Fibroblast of upper back skin (primary cell): ENCODE results near the gene WDR91.
"Not testable (repeated sequence)": the region's sequence is repeated elsewhere in the genome, so short reads cannot be mapped to it uniquely, and the experiment has no call there.

Experiments
- DNase-seq: peaks from one replicate; pipeline ENCODE4 v3.0.0-alpha.2; 2013

Gene WDR91

DNA sequence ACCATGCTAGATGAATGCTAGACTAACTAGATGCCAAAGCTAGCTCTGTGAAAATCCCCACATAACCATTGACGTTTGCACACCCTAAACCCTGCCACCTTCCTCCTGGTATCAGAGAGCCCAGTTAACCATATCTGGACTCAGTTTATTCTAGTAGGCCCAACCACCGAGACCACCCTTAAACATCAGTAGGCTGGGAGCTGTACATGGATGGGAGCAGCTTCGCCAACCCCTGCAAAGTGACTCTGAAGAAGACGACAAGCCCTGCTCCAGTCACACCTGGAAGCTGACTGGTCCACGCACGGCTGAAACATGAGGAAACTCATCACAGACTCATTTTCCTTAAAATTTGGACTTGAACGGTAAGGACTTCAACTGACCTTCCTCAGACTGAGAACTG is 36.4 kb downstream of the WDR91 start:
- no peak for DNase-seq

DNA sequence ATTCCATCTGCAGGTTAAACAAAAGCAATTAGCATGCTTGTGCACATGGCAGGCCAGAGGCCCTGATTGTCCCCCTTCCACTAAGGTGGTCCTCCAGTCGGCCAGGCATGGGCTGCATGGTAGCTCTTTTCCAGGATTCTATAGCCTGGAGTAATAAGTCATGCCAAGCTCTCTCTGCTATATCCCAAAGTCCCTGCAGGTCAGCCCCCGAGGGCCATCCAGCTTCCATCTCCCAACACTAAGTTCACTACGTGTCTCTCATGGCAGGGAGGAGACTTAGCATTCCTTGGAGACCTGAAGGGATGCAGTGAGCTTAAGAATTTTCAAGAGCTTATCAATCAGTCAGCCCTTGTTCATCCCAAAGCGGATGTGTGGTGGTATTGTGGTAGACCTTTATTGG is 37.4 kb downstream of the WDR91 start:
- DNase-seq = not testable (repeated sequence)

DNA sequence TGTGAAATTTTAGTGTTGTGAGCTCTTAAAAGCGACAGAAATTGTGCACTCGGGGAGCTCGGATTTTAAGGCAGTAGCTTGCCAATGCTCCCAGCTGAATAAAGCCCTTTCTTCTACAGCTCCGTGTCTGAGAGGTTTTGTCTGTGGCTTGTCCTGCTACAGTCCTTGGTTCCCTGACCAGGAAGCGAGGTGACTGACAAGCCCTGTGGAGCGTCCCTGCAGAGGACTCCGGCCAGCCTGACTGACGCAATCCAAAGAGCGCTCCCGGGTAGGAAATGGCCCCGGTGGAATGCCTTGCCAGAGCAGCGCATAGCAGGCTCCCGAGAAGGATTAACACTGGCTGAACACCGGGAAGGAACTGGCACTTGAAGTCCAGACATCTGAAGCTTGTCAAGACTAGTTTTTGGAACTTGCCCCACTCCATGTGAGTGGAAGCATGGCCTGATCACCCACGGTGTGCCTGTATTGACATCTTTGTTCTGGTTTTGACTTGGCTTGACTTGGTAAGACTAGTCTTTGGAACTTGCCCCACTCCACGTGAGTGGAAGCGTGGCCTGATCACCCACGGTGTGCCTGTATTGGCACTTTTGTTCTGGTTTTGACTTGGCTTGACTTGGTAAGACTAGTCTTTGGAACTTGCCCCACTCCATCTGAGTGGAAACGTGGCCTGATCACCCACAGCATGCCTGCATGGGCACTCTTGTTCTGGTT is 39.6 kb downstream of the WDR91 start:
- not testable (repeated sequence) for DNase-seq

DNA sequence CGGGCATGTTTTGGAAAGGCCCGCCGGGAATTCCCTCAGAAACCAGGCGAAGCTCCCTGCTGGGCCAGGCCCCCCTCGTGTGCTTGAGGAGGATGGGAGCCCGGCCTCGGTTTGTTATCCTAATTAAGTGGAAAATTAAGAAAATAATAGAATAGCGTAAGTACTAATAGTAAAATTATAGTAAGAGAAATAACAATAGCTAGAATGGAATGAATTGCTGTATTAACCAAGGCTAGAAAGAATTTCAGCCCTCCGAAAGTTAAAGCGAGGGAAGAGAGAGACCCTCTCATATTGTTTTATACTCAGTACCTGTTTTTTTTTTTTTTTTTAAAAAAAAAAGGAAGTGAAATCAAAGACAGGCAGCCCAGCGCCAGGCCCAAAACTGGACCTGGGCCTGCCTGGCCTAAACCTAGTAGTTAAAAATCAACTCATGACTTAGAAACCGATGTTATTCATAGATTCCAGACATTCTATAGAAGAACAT is 40.3 kb downstream of the WDR91 start:
- DNase-seq = not testable (repeated sequence)

DNA sequence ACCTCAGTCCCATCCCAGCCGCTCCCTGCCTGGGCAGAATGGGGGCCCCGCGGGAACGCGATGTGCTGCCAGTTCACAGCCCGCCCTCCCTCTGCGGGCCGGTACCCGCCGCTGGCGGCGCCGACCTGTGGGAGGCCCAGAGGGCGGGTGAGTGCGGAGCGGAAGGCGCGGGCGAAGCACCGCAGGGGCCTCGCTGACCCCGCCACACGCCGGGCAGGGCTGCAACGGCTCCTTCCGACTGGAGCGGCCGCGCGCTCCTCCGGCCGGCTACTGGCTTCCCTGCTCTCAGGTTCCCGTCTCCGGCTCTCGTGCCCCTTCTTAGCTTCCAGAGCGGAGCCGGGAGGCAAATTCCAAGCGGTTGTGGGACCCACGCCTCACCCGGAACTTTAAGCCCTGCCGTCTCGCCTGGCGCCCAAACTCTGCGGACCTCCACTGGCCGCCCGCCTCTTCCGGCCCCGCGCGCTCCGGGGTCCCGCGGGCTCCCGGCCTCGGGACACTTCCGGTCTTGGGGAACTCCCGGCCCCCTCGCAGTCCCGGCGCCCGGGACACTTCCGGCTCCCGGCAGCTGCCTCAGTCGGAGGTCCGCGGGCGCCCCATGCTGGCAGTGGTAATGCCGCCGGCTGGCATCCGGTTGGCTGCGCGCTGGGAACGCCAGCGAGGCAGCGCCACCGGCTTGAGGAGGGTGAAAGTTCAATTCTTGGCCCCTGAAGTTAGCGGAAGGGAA is 40.9 kb downstream of the WDR91 start, which contains the start of gene CYREN:
TSS of gene CYREN (minus strand) at position 434 of the 724 bp plus-strand sequence. CDS start 1,785 bp downstream, outside the sequence.
- peak; percentile 93 for DNase-seq

DNA sequence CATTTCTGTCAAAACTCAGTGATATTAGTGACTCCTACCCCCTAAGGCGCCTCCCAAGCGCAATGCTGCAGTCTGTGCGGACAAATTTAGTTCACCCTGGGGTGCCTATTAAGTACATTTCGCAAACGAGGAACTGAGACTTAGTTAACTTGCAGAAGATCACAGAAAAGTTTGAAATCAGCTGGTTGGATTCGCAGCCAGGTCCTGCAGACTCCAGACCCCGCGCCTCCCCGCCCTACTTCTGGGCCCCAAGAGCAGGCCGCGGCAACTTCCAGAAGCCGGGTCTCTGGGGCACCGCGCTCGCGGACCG is 41.4 kb downstream of the WDR91 start:
- DNase-seq = no peak

DNA sequence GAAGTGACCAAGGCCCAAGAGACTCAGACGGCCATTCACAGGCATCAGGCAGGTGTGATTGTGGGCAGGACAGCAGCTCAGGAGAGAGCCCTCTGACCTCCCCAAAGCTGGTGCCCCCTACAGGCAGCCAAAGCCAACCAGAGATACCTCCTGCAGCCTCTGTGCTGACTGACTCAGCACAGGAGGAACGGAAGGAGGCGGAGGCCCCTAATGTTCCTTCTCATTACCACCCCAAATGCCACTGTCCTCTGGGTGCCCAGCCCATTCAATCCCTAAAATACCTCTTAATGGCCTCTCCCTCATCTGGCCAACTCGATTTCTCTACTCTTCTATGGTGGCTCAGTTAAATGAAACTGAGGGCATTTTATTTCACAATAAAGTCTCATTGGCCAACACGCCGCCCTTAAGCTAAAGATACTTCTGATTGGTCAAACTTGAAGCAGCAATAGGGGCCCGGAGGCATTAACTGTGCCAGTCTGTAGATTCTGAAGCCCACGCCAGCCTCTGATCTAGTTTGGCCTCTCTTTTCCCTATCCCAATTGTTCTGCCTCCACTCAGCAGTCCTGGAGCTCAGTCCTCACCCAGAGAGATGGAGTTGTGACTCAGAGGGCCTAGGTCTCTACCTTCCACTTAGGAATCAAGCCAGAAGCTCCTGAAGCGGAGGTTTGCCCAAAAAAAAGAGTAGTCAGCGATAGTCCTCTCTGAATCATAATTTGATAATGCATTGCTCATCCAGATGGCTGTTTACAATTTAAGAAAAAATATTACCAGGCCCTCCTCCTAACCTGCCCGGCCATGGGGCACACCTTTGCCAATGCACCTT is 42.0 kb downstream of the WDR91 start:
- DNase-seq = peak; percentile 39

DNA sequence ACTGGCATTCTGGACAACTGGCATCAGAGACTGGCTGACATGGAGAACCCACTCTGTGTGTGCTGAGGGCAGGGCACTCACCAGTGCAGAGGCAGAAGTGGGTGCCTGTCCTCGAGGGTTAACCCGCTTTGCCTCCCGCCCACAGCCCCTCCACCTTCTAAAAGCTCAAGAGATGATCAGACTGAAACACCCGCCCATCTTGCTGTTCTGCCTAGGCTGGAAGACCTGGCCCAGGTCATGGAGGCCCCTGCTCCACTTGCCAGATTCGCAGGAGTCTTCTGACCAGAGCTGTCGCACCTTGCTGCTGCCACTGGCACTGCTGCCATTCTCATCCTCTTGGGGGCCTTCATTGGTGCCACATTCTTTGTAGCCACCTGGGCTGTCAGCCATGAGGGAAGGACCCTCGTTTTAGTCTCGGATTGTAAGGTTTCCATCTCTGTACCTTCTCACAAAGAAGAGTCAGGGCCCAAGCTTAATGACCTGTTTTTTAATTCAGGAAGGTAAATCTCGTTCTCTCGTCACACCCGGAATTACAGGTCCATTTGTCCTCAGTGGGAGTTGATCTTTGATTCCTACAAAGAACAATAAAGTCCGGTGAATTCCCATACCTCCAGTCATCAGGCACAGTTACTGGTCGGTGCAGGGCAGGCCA is 42.7 kb downstream of the WDR91 start:
- no peak for DNase-seq

DNA sequence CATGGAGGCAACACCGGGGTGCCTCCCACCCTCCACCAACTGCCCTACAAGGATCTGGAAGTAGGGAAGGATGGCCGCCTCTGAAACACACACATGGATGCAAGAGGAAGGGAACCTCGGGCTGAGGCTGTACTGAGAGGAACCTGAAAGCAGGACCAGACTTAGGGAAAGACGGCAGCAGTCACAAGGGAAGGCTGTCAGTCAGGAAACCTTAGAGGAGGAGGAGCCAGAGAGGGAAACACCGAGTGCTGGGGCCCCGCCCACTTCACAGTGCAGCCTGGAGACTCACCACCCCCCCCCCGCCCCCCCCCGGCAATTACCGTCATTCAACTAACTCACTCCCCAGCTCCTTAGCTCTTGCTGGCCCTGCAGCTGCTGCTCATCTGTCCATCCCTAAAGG is 43.3 kb downstream of the WDR91 start:
- no peak for DNase-seq

DNA sequence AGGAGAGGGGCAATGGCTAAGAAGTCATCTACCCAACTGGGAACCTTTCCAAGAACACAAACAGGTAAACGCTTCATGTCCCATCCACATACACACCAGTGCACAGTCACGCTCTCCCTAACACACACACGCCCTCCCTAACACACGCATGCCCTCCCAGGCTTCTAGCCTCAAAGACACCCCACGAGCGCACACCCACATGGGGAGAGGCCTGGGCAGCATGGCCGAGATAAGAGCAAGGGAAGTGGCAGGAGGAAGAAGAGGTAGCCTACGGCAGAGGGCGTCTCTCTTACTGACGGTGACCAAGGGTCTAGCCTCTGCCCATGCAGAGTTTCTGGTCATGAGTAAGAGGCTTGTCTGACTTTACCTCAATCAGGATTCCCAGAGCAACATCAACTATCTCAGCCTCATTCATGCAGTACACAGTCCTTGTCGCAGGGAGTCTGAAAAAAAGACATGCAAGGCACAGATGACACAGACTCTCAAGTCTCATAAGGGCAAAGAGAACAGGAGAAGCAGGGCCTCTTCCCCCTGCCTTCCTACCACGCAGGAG is 43.9 kb downstream of the WDR91 start:
- DNase-seq = no peak

DNA sequence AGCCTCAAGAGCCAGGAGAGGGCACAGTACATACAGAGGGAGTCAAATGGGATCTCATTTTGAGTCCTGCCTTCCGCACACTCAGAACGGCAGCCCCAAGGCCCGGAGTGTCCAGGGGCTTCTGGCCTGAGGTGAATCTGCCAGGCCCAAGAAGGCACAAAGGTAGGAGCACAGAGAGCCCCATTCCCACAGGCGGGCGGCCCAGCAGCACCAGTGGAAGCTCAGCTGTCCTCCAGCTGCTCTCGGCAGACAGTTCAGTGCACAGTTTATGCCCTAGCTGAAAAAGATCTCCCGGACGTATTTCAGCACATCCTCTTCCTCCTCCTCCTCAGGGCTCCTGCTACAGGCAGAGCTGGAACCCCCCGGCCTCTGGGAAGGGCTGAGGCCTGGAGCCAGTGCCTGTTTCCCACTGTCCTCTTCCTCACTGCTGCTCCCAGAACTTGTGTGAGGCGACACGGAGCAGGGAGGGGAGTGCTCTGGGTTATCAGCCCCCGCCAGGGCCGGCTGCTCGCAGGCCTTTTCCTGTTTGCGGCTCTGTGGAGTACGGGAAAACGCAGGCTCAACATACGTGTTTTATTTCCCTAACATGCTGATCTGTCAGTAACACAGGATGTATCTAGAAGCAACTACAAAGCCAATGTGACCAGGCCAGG is 44.9 kb downstream of the WDR91 start:
- no peak for DNase-seq

DNA sequence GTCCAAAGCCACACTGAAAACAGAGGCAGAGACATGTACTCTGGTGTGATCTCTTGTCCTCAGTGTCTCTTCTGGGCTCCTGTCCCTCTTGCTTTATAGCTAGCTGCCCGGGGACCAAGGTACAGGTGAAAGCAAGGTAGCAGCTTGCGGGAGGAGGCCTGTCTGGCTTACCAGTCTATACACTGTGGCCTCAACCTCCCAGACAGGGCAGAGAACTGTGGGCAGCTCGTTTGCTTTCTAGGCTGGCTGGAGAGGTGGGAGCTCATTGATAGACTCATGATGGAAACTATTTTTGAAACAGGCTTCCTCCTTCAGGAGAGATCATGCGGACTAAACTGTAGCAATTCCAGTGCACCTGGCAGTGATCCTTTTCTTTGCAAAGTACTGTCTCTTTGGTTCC is 45.5 kb downstream of the WDR91 start:
- no peak for DNase-seq

DNA sequence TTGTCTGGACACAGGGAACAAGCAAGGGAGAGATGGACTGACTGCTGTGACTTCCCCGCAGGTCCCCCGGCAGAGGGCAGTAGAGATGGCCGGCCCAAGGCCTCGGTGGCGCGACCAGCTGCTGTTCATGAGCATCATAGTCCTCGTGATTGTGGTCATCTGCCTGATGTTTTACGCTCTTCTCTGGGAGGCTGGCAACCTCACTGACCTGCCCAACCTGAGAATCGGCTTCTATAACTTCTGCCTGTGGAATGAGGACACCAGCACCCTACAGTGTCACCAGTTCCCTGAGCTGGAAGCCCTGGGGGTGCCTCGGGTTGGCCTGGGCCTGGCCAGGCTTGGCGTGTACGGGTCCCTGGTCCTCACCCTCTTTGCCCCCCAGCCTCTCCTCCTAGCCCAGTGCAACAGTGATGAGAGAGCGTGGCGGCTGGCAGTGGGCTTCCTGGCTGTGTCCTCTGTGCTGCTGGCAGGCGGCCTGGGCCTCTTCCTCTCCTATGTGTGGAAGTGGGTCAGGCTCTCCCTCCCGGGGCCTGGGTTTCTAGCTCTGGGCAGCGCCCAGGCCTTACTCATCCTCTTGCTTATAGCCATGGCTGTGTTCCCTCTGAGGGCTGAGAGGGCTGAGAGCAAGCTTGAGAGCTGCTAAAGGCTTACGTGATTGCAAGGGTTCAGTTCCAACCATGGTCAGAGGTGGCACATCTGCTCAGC is 46.8 kb downstream of the WDR91 start:
- no peak for DNase-seq

DNA sequence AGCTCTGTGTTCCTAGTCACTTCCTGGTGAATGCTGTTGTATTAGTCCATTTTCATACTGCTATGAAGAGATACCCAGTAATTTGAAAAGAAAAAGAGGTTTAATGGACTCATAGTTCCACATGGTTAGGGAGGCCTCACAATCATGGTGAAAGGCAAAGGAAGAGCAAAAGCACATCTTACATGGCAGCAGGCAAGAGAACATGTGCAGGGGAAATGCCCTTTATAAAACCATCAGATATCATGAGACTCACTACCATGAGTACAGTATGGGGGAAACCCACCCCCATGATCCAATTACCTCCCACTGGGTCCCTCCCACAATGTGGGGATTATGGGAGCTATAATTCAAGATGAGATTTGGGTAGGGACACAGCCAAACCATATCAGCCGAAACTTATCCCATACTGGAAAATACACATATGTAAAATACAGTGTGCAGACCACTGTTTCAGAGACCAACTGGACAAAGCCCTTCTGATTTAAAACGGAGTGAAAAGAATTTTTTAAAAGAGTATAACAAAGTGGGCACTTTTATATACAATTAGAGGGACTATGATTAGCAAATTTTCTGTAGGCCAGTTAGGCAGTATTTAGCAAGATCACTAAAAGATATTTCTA is 48.8 kb downstream of the WDR91 start:
- DNase-seq = no peak

DNA sequence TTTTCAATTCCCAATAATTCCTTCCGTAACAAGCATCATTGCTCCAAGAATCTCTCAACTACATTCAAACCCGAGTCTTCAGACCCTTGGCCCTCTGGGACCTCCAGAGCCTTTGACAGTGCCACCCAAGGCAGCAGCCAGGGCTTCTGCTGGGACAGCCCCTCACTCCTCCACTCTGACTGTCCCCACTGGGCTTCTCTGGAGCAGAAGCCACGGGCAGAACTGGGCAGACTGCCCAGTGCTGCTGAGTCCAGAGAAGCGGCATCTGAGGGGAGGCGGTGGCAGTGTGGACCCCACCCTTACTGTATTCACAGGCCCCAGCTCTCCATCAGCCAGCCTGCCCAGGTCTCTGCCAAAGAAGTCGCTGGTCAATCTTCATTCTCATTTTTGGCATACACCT is 49.7 kb downstream of the WDR91 start:
- DNase-seq = no peak

DNA sequence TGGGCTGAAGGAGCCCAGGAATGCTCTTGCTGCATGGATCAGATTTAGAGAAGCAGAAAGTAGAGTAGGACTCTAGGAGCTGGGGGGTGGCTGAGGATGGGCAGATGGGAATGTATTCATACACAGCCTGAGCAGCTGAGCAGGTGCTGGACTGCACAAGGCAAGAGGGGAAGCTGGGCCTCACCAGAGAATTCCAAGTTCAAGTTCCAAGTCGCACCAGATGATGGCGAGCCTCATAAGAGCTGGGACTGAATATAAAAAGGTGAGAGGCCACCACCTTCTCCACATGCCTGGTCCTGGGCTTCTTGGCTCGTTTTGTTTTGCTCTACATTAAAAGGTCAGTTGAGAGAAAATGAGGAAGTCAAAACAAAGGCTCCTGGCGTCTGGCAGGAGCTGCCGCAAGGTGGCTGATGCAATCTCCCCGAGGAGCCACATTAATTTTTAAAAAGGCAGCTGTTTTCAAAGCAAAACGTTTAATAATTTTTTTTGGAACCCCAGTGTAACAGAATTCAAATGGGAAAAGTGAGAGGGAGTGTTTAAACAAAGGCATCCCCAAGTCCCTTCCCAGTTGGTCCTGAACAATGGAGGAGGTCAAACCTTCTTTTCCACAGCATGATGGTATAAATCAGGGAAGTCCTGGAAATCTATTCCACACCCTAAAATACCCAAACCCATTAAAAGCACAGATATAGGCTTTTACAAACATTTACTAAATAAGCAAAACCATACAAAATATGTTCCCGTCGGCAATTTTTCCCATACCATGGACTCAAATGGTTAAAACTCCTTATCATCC is 50.3 kb downstream of the WDR91 start:
- peak; percentile 16 for DNase-seq

DNA sequence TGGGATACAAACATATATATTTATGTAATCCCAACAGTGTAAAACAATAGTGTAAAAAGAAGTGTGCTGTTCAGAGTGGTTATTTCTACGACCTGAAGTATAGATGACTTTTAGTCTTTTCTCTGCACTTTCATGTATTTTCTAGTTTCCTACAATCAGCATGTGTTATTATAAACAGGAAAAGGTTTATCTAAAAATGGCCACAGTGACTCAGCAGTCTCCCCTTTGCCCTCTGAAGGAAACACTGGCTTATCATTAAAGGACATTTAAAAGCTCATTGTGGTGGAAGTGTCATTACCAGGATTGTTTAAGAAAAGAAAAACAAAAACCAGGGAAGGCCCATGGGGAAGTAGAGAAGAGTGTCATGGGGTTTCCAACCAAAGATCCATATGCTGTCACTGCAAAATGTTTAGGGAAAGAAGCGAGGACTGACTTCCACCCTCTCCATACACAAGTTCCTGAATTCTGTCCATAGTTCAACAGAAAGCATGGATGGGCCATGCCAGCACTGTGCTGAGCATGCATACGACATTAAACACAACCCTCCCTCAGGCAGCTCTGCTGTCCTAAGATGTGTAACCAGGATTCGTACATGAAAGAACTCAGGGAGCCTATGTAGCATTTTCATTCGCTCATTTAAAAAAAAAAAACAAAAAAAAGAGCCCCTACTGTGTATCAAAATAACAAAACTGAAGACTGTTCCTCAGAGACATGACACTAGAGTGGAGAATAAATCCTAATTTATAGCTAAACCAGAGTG is 51.0 kb downstream of the WDR91 start:
- no peak for DNase-seq

DNA sequence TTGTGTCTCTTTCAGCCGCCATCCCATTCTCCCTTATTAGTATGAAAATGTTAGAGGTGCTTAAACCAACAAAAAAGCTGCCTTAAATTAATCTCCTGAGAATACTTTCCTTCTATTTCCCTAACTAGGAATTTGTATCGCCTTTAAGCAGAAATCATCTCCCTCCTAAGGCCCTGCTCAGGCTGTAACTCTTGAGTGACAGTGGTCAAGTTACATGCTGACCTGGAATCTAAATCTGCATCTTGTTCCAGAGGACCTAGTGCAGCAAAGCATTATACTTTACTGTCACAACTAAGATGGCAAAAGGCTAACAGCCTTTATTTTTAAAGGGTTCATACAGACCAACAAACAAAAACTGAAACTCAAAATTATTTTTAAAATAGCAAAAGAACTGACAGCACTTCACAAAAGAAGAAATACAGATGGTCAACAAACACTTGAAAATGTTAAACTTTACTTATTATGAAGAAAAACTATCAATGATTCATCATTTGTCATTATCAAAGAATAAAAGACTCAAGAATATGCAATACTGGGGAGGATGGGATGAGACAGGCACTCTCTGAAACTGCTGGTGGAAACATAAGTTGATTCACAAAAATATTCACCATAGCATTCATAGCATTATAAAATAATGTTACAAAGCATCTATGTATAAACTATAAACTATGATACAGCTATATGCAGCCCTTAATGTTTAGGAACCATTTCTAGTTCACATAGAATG is 51.8 kb downstream of the WDR91 start:
- DNase-seq = peak; percentile 7

DNA sequence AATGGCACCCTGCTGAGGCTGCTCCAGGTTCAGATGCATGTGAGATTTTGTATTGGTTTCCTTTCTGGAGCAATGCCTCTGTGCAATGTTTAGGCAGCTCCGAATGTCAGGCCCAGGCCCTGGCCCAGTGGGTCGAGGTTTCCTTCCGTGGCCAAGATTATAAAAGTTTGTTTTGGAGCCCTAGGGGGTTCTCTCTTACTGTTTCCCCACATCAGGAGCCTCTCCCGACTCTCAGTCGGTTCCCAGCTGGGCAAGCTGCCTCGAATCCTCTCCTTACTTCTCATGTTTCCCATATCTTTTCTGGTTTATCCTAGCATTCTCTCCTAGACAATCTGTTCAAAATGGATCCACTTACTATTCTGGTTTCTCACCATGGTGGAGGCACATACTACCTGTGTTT is 52.5 kb downstream of the WDR91 start:
- no peak for DNase-seq
